ENCODE data around the gene MFN1.

MFN1 gene

GRCh38 chr3:179432021-179432420 lies 84.5 kb downstream of the MFN1 start:
- DNase-seq (ENCODE audit: low read depth), result no peak

- DNase-seq (ENCODE audit: low read depth), result no peak
Measured at GRCh38 chr3:179432451-179432850, 84.9 kb downstream of the MFN1 start.

GRCh38 chr3:179436517-179436916 lies 89.0 kb downstream of the MFN1 start:
- no peak for DNase-seq (ENCODE audit: low read depth)

GRCh38 chr3:179438841-179439240 lies 91.3 kb downstream of the MFN1 start:
- no peak for DNase-seq (ENCODE audit: low read depth)
